ENCODE data around the gene NT5M. TPM values are rescaled to one million over a fixed set of nuclear protein-coding genes. Genes with fewer than 3 reads are reported as not detected.
A peak's percentile ranks its signal among the peaks of the same experiment; 100 is the strongest.

NT5M gene
- total RNA-seq, 1 donor: 0.36 TPM

DNA sequence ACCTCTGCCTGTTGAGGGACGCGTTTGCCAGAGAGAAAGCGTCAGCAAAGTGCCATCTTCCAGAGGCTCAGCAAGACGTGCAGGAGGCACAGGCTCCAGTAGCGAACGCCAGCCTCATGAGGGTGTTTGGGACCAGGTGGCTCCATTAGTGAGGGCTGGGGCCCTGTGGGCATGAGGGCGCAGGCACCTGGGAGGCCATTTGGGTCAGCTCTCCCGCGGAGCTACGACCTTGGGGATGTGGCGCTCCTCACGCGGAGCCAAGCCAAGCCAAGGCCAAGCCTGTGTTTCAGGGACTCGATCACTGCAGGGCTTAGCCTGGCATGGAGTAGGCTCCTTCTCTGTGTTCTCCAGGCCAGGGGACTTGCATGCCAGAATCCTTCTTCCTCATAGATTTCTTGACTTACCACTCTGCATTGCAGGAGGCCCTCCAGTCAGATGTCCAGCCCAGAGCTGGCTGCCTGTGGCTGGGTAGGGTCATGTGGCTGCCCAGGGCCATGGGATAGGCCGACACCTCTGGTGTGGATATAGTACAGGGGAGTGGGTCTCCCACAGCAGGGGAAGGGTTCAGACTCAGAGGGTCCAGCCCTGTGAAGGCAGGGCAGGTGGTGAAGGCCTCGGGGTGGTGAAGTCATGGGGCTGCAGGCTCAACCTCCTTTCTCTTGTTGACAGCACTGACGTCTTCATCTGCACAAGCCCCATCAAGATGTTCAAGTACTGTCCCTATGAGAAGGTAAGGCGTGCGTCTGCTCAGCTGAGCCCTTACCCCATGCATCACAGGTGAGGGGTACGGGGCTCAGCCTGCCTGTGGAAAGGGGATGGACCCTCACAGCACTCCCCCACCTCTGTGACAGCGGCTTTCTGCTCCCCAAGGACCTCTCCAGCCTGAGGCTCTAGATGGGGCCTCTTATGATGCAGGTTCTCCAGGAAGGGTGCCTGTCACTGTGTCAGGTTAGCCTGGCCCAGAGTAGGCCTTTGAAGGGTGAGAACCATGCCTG, 19.6 kb downstream of the NT5M start:
- Histone ChIP-seq H3K4me1 (ENCODE audit: insufficient read depth, low read length) (no peaks in the 10 kb centered on the region), H3K27me3 (ENCODE audit: insufficient read depth, low read length) (no peaks in the 10 kb centered on the region), H3K4me2 (ENCODE audit: insufficient read depth, low read length) (no peak overlapping the region), H2AFZ (ENCODE audit: low read length) (no peak overlapping the region), H3K36me3 (ENCODE audit: insufficient read depth, low read length) (no peaks in the 10 kb centered on the region), H3K4me3 (ENCODE audit: insufficient read depth, low read length) (no peak overlapping the region), H3K79me2 (ENCODE audit: insufficient read depth, low read length) (no peaks in the 10 kb centered on the region), H3K9me3 (ENCODE audit: low read depth, low read length) (no peaks in the 10 kb centered on the region), H4K20me1 (ENCODE audit: insufficient read depth, low read length) (no peaks in the 10 kb centered on the region), H3K27ac (ENCODE audit: low read depth, low read length) (no peak overlapping the region)
- TF ChIP-seq, protein P1, sequence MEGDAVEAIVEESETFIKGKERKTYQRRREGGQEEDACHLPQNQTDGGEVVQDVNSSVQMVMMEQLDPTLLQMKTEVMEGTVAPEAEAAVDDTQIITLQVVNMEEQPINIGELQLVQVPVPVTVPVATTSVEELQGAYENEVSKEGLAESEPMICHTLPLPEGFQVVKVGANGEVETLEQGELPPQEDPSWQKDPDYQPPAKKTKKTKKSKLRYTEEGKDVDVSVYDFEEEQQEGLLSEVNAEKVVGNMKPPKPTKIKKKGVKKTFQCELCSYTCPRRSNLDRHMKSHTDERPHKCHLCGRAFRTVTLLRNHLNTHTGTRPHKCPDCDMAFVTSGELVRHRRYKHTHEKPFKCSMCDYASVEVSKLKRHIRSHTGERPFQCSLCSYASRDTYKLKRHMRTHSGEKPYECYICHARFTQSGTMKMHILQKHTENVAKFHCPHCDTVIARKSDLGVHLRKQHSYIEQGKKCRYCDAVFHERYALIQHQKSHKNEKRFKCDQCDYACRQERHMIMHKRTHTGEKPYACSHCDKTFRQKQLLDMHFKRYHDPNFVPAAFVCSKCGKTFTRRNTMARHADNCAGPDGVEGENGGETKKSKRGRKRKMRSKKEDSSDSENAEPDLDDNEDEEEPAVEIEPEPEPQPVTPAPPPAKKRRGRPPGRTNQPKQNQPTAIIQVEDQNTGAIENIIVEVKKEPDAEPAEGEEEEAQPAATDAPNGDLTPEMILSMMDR (IDR thresholded peaks at IDR 0.05; ENCODE audit: extremely low read depth, low read depth, low read length): no peak
- DNase-seq (ENCODE audit: insufficient read length, low spot score, missing footprints): peak; percentile 35

DNA sequence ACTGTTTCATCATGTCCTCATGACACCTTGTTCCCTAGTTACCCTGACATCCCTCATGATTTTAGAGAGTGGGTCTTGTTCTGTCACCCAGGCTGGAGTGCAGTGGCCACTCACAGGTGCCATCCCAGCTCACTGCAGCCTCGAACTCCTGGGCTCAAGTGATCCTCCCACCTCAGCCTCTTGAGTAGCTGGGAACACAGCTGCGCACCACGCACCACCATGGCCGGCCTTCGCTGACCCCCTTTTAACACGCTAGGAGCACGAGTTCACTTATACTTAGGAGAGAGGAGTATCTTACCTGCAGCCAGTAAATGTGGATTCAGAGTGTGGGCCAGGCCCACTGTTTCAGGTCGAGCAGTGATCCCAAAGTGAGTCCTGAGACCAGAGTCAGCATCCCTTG, 21.4 kb downstream of the NT5M start:
- TF ChIP-seq, protein P1 (IDR thresholded peaks at IDR 0.05; ENCODE audit: extremely low read depth, low read depth, low read length): no peak
- no peaks in the 10 kb centered on the region for H3K36me3 ChIP-seq (ENCODE audit: insufficient read depth, low read length)
- no peaks in the 10 kb centered on the region for H4K20me1 ChIP-seq (ENCODE audit: insufficient read depth, low read length)
- H3K4me3 ChIP-seq (ENCODE audit: insufficient read depth, low read length): no peak overlapping the region
- no peaks in the 10 kb centered on the region for H3K79me2 ChIP-seq (ENCODE audit: insufficient read depth, low read length)
- no peak overlapping the region for H3K27ac ChIP-seq (ENCODE audit: low read depth, low read length)
- no peaks in the 10 kb centered on the region for H3K9me3 ChIP-seq (ENCODE audit: low read depth, low read length)
- no peaks in the 10 kb centered on the region for H3K4me1 ChIP-seq (ENCODE audit: insufficient read depth, low read length)
- no peak overlapping the region for H3K4me2 ChIP-seq (ENCODE audit: insufficient read depth, low read length)
- no peaks in the 10 kb centered on the region for H3K27me3 ChIP-seq (ENCODE audit: insufficient read depth, low read length)
- no peak for DNase-seq (ENCODE audit: insufficient read length, low spot score, missing footprints)
- H2AFZ ChIP-seq (ENCODE audit: low read length): no peak overlapping the region

DNA sequence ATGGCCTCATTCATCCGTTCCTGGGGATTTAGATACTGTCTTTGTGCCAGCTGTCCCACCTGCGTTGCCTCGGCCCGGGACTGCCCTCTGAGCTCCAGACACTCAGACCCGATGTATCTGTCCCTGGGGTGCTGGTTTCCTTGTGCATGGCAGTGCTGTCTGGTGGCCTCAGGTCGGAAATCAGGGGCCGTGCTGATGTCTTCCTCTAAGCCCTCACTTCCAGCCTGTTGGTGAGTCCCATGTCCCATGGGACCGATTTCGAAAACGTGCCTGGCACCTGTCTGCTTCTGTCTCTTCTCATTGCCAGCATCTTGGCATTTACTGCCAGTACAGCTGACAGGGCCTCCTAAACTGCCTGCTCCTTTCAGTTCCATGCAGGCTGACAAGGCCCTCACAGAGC, 22.1 kb downstream of the NT5M start:
- H3K27ac ChIP-seq (ENCODE audit: low read depth, low read length): no peak overlapping the region
- no peaks in the 10 kb centered on the region for H3K9me3 ChIP-seq (ENCODE audit: low read depth, low read length)
- no peak for DNase-seq (ENCODE audit: insufficient read length, low spot score, missing footprints)
- no peak overlapping the region for H3K4me3 ChIP-seq (ENCODE audit: insufficient read depth, low read length)
- no peaks in the 10 kb centered on the region for H4K20me1 ChIP-seq (ENCODE audit: insufficient read depth, low read length)
- TF ChIP-seq, protein P1 (IDR thresholded peaks at IDR 0.05; ENCODE audit: extremely low read depth, low read depth, low read length): no peak
- no peaks in the 10 kb centered on the region for H3K4me1 ChIP-seq (ENCODE audit: insufficient read depth, low read length)
- H3K4me2 ChIP-seq (ENCODE audit: insufficient read depth, low read length): no peak overlapping the region
- H3K27me3 ChIP-seq (ENCODE audit: insufficient read depth, low read length): no peaks in the 10 kb centered on the region
- no peaks in the 10 kb centered on the region for H3K79me2 ChIP-seq (ENCODE audit: insufficient read depth, low read length)
- H3K36me3 ChIP-seq (ENCODE audit: insufficient read depth, low read length): no peaks in the 10 kb centered on the region
- no peak overlapping the region for H2AFZ ChIP-seq (ENCODE audit: low read length)

DNA sequence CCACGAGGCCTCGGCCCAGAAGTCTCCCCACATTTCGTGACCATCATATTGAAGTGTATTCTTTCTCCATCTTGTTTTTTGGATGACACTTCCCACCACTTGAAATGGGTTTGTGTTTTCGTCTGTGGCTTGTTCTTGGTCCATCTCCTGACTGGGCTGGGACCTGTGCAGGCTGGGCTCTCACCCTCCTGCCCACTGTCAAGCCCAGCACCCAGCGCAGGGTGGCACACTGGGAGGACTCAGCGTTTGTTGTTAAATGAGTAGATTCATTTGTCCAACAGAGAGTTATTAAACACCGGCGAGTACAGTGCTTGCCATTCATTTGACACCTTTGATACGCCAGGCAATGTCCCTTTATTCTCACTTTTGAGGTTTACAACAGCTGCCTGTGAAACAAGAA, 22.6 kb downstream of the NT5M start:
- Histone ChIP-seq H2AFZ (ENCODE audit: low read length) (no peak overlapping the region), H3K4me3 (ENCODE audit: insufficient read depth, low read length) (no peak overlapping the region), H3K79me2 (ENCODE audit: insufficient read depth, low read length) (no peaks in the 10 kb centered on the region), H3K27me3 (ENCODE audit: insufficient read depth, low read length) (no peaks in the 10 kb centered on the region), H3K4me1 (ENCODE audit: insufficient read depth, low read length) (peaks cover under 1% of the 10 kb centered on the region), H3K9me3 (ENCODE audit: low read depth, low read length) (no peaks in the 10 kb centered on the region), H3K4me2 (ENCODE audit: insufficient read depth, low read length) (no peak overlapping the region), H3K27ac (ENCODE audit: low read depth, low read length) (no peak overlapping the region), H3K36me3 (ENCODE audit: insufficient read depth, low read length) (no peaks in the 10 kb centered on the region), H4K20me1 (ENCODE audit: insufficient read depth, low read length) (no peaks in the 10 kb centered on the region)
- no peak for DNase-seq (ENCODE audit: insufficient read length, low spot score, missing footprints)
- TF ChIP-seq, protein P1 (IDR thresholded peaks at IDR 0.05; ENCODE audit: extremely low read depth, low read depth, low read length): no peak
